ENCODE measurements around the gene ATXN1. TPM values are rescaled to one million over a fixed set of nuclear protein-coding genes. Genes with fewer than 3 reads are reported as not detected.
A peak's percentile ranks its signal among the peaks of the same experiment; 100 is the strongest.

ATXN1 gene
- total and polyA plus RNA-seq, 2 of the 13 experiments (the other 11 are each of a cell fraction or from before 2014, with no cell fraction given), result 20.7 to 39.5 TPM

DNA sequence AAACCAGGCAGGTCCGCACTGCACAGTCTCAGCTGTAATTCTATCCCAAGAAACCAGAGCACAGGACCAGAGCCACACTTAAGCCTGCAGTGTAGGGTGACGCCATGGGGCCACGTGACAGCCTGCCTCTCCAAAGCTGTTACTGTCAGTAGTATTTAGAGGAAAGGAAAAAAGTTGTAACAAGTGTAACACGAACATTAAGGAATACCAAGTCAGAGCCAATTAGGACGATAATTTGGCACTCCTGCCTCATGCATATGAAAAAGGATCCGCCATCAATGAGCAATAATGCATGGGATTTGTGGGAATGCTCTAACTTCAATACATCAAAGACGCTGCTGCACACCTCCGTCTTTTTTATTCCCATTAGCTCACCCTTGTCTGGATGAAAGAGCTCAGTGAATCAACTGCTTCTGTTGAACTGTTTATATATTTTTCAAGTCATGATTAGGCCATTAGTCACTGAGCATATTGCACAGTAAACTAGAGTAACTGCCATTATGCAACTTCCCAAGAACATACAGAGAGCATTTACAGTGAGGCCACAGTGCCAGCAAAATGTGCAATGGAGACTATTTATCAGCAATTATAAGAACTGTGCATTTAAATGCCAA is 79.9 kb downstream of the ATXN1 start (continued):
- TF ChIP-seq ZNF678 (CRISPR knock-in tag; IDR thresholded peaks at IDR 0.05) (no peak), ZNF253 (CRISPR knock-in tag; IDR thresholded peaks at IDR 0.05; ENCODE audit: borderline replicate concordance) (no peak), NR2F2 (IDR thresholded peaks at IDR 0.05; ENCODE audit: borderline replicate concordance, low read depth) (no peak), SUZ12 (IDR thresholded peaks at IDR 0.05; ENCODE audit: low read depth, low read length) (no peak), SAP130 (CRISPR knock-in tag; IDR thresholded peaks at IDR 0.05; ENCODE audit: low read depth) (peak; percentile 79), DMAP1 (CRISPR knock-in tag; IDR thresholded peaks at IDR 0.05) (no peak), ZNF788 (CRISPR knock-in tag; IDR thresholded peaks at IDR 0.05; ENCODE audit: borderline replicate concordance) (no peak), SATB2 (CRISPR knock-in tag; IDR thresholded peaks at IDR 0.05) (no peak), ZNF317 (CRISPR knock-in tag; IDR thresholded peaks at IDR 0.05) (no peak), HCFC1 (IDR thresholded peaks at IDR 0.05; ENCODE audit: low read depth, low read length) (no peak), SYNCRIP (IDR thresholded peaks at IDR 0.05; ENCODE audit: insufficient read depth, low read depth, low read length) (no peak), HMGA1 (CRISPR knock-in tag; conservative IDR thresholded peaks at IDR 0.05) (no peak), FOXM1 (CRISPR knock-in tag; IDR thresholded peaks at IDR 0.05) (no peak), ZNF569 (CRISPR knock-in tag; IDR thresholded peaks at IDR 0.05; ENCODE audit: borderline replicate concordance) (no peak), SOX6 (IDR thresholded peaks at IDR 0.05) (no peak), SOX6 (CRISPR knock-in tag; IDR thresholded peaks at IDR 0.05) (peak; percentile 27; the same call in 1 of the 2 replicates), ZNF777 (CRISPR knock-in tag; IDR thresholded peaks at IDR 0.05) (no peak), ZNF33A (CRISPR knock-in tag; IDR thresholded peaks at IDR 0.05; ENCODE audit: borderline replicate concordance) (no peak), ZNF549 (CRISPR knock-in tag; IDR thresholded peaks at IDR 0.05) (no peak), ZNF180 (CRISPR knock-in tag; IDR thresholded peaks at IDR 0.05; ENCODE audit: borderline replicate concordance, low read depth) (no peak), ZNF337 (CRISPR knock-in tag; IDR thresholded peaks at IDR 0.05; ENCODE audit: borderline replicate concordance, low read depth) (no peak), MTA1 (CRISPR knock-in tag; IDR thresholded peaks at IDR 0.05; ENCODE audit: borderline replicate concordance) (no peak), JARID2 (CRISPR knock-in tag; IDR thresholded peaks at IDR 0.05; ENCODE audit: insufficient replicate concordance) (no peak)
- TF ChIP-seq, protein P1, sequence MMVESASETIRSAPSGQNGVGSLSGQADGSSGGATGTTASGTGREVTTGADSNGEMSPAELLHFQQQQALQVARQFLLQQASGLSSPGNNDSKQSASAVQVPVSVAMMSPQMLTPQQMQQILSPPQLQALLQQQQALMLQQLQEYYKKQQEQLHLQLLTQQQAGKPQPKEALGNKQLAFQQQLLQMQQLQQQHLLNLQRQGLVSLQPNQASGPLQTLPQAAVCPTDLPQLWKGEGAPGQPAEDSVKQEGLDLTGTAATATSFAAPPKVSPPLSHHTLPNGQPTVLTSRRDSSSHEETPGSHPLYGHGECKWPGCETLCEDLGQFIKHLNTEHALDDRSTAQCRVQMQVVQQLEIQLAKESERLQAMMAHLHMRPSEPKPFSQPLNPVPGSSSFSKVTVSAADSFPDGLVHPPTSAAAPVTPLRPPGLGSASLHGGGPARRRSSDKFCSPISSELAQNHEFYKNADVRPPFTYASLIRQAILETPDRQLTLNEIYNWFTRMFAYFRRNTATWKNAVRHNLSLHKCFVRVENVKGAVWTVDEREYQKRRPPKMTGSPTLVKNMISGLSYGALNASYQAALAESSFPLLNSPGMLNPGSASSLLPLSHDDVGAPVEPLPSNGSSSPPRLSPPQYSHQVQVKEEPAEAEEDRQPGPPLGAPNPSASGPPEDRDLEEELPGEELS (CRISPR knock-in tag; IDR thresholded peaks at IDR 0.05), result peak; percentile 63; the same call in 1 of the 2 replicates
- TF ChIP-seq, protein P2, sequence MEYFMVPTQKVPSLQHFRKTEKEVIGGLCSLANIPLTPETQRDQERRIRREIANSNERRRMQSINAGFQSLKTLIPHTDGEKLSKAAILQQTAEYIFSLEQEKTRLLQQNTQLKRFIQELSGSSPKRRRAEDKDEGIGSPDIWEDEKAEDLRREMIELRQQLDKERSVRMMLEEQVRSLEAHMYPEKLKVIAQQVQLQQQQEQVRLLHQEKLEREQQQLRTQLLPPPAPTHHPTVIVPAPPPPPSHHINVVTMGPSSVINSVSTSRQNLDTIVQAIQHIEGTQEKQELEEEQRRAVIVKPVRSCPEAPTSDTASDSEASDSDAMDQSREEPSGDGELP (IDR thresholded peaks at IDR 0.05; ENCODE audit: borderline replicate concordance, low read depth), result no peak
- TF ChIP-seq, protein P3, sequence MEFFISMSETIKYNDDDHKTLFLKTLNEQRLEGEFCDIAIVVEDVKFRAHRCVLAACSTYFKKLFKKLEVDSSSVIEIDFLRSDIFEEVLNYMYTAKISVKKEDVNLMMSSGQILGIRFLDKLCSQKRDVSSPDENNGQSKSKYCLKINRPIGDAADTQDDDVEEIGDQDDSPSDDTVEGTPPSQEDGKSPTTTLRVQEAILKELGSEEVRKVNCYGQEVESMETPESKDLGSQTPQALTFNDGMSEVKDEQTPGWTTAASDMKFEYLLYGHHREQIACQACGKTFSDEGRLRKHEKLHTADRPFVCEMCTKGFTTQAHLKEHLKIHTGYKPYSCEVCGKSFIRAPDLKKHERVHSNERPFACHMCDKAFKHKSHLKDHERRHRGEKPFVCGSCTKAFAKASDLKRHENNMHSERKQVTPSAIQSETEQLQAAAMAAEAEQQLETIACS (CRISPR knock-in tag; IDR thresholded peaks at IDR 0.05), result no peak
- TF ChIP-seq, protein P4, sequence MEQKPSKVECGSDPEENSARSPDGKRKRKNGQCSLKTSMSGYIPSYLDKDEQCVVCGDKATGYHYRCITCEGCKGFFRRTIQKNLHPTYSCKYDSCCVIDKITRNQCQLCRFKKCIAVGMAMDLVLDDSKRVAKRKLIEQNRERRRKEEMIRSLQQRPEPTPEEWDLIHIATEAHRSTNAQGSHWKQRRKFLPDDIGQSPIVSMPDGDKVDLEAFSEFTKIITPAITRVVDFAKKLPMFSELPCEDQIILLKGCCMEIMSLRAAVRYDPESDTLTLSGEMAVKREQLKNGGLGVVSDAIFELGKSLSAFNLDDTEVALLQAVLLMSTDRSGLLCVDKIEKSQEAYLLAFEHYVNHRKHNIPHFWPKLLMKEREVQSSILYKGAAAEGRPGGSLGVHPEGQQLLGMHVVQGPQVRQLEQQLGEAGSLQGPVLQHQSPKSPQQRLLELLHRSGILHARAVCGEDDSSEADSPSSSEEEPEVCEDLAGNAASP (CRISPR knock-in tag; IDR thresholded peaks at IDR 0.05; ENCODE audit: borderline replicate concordance), result 0 out of 2 replicates have a peak, but pooled peaks have one; percentile 18
